ENCODE results near the gene PLCB1.

The PLCB1 gene

DNA sequence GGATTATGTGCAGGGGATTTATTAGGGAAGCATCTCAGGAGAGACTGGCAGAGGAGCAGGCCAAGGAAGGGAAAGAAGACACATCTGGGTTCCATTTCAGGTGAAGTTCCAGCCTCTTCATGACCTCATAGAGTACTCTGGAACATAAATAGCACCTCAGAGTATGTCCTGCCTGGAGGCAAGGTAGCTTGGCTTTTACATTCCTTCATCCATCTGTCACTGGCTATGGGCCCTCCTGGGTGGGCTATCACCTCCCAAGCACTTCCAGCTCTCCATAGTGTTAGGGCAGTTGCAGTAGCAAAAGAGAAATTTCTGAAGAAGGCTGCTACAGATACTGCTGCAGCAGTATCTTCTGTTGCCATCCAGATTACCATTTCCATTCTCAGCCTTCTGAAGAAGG, 116.0 kb downstream of the PLCB1 start:
- TF ChIP-seq, protein P1, sequence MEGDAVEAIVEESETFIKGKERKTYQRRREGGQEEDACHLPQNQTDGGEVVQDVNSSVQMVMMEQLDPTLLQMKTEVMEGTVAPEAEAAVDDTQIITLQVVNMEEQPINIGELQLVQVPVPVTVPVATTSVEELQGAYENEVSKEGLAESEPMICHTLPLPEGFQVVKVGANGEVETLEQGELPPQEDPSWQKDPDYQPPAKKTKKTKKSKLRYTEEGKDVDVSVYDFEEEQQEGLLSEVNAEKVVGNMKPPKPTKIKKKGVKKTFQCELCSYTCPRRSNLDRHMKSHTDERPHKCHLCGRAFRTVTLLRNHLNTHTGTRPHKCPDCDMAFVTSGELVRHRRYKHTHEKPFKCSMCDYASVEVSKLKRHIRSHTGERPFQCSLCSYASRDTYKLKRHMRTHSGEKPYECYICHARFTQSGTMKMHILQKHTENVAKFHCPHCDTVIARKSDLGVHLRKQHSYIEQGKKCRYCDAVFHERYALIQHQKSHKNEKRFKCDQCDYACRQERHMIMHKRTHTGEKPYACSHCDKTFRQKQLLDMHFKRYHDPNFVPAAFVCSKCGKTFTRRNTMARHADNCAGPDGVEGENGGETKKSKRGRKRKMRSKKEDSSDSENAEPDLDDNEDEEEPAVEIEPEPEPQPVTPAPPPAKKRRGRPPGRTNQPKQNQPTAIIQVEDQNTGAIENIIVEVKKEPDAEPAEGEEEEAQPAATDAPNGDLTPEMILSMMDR (IDR thresholded peaks at IDR 0.05; ENCODE audit: low read depth, low read length) = no peak
- Histone ChIP-seq H3K27me3 (ENCODE audit: insufficient read depth, low read depth, severe bottlenecking) (no peaks in the 10 kb centered on the region), H3K27ac (no peak overlapping the region), H3K36me3 (no peaks in the 10 kb centered on the region), H3K9me3 (ENCODE audit: severe bottlenecking) (no peaks in the 10 kb centered on the region), H3K4me3 (ENCODE audit: low read depth, low read length) (no peak overlapping the region)
- DNase-seq = no peak

DNA sequence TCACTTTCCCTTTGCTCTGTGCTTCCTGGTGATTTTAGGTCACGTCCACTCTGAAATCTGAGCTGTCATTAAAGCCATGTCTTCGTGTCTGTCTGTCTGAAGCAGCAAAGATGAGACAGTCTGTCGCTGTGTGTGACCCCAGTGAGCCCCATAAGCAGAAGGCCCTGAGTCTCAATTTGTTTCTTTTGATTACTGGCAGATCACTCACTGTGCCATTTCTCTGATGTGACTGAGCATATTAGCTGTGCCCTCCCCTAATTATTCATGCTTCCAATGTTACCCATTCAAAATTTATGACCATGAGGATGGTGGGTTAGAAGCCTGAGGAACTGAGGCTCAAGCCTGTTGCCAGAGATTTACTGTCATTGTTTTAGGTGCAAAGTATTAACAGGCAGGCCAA, 117.6 kb downstream of the PLCB1 start:
- Histone ChIP-seq H3K36me3 (no peaks in the 10 kb centered on the region), H3K27me3 (ENCODE audit: insufficient read depth, low read depth, severe bottlenecking) (no peaks in the 10 kb centered on the region), H3K9me3 (ENCODE audit: severe bottlenecking) (no peaks in the 10 kb centered on the region), H3K4me3 (ENCODE audit: low read depth, low read length) (no peak overlapping the region), H3K27ac (no peak overlapping the region)
- DNase-seq = no peak
- TF ChIP-seq, protein P1 (IDR thresholded peaks at IDR 0.05; ENCODE audit: low read depth, low read length) = no peak

DNA sequence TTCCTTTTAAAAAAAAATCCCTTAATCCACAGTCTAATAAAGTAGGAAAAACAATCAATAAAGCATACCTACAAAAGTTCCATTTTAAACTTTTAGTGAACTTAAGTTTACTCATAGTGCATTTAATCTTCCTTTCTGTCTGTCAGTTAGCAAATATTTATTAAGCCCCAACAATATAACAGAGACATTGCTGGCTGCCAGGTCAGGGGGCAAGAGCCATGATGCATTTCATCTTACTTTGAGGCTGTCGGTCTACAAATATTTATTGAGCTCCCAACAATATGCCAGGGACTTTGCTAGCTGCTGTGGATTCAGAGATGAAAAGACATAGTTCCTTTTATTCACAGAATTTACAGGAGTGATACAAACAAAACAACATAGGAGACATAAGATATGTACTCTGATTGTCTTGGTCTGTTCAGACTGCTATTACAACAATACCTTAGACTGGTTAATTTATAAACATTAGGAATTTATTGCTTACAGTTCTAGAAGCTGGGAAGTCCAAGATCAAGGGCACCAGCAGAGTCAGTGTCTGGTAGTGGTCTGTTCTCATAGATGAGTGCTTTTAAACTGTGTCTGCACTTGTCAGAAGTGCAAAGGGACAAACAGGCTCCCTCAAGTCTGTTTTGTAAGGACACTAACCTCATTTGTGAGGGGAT, 118.6 kb downstream of the PLCB1 start:
- H3K27ac ChIP-seq = no peak overlapping the region
- no peaks in the 10 kb centered on the region for H3K9me3 ChIP-seq (ENCODE audit: severe bottlenecking)
- no peak overlapping the region for H3K4me3 ChIP-seq (ENCODE audit: low read depth, low read length)
- no peak for DNase-seq
- no peaks in the 10 kb centered on the region for H3K36me3 ChIP-seq
- H3K27me3 ChIP-seq (ENCODE audit: insufficient read depth, low read depth, severe bottlenecking) = no peaks in the 10 kb centered on the region
- TF ChIP-seq, protein P1 (IDR thresholded peaks at IDR 0.05; ENCODE audit: low read depth, low read length) = no peak

DNA sequence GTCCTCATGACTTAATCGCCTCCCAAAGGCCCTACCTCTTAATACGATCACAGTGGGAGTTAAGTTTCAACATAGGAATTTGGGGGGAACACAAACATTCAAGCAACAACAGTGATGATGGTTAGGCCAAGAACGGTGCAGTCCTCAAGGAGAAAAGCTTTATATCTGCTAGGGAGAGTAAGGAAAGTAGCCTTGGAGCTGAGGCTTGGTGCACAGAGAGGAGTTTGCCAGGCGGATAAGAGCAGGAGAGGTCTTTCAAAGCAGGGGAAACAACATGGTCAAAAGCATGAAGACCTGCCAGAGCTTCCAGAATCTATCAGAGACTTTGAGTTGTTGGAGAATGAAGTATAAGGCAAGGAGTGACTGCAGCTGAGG, 119.1 kb downstream of the PLCB1 start:
- TF ChIP-seq, protein P1 (IDR thresholded peaks at IDR 0.05; ENCODE audit: low read depth, low read length) = no peak
- Histone ChIP-seq H3K9me3 (ENCODE audit: severe bottlenecking) (no peaks in the 10 kb centered on the region), H3K27me3 (ENCODE audit: insufficient read depth, low read depth, severe bottlenecking) (no peaks in the 10 kb centered on the region), H3K27ac (no peak overlapping the region), H3K4me3 (ENCODE audit: low read depth, low read length) (no peak overlapping the region), H3K36me3 (no peaks in the 10 kb centered on the region)
- DNase-seq = no peak

DNA sequence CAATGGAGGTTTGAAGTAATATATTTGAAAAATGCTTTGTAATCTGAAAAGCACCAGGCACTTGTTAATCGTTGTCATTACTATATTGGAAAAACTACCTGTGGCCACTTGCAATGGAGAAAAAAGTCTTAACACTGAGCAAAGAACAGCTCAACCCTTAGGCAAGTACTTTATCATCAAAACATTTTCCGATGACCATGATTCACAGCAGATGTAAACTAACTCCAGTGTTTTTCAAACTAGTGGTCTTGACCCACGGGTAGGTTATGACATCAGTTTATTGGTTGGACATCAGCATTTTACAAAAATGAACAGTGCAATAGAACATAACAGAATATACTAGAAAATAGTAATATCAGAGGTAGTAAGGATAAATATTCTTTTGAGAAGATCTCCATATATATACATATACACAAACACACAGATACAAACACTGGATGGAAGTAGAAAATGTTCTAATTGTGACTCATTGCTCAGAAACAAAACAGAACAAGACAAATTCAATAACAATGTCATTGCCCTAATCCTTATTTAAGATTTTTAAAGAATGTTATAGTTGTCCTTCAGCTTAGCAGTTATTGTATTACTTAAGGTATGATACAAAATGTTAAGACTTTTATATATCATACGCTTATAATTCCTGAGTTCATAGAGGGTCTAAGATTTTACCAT, 123.0 kb downstream of the PLCB1 start:
- DNase-seq = no peak
- no peaks in the 10 kb centered on the region for H3K27me3 ChIP-seq (ENCODE audit: insufficient read depth, low read depth, severe bottlenecking)
- TF ChIP-seq, protein P1 (IDR thresholded peaks at IDR 0.05; ENCODE audit: low read depth, low read length) = no peak
- no peaks in the 10 kb centered on the region for H3K9me3 ChIP-seq (ENCODE audit: severe bottlenecking)
- no peak overlapping the region for H3K27ac ChIP-seq
- H3K36me3 ChIP-seq = no peaks in the 10 kb centered on the region
- H3K4me3 ChIP-seq (ENCODE audit: low read depth, low read length) = no peak overlapping the region
